Endodermal cell (in vitro differentiated cells): ENCODE results near the gene ALPK1. TPM values are rescaled to one million over a fixed set of nuclear protein-coding genes. Genes with fewer than 3 reads are reported as not detected.
"Not testable (repeated sequence)": the region's sequence is repeated elsewhere in the genome, so short reads cannot be mapped to it uniquely, and the experiment has no call there.

Source experiments
- DNase-seq: peaks from one replicate; pipeline ENCODE4 v3.0.0-alpha.2; 2017
- H3K27ac ChIP-seq: 2 replicates; pipeline ENCODE4 v1.5.1; 2013; ENCODE audit warnings: mild to moderate bottlenecking, low read depth, low read length, moderate library complexity
- H3K27me3 ChIP-seq: 2 replicates; pipeline ENCODE4 v1.6.1; 2013; ENCODE audit warnings: mild to moderate bottlenecking, low read length, moderate library complexity; ENCODE audit not compliant: insufficient read depth, control insufficient read depth, poor library complexity, severe bottlenecking
- H3K36me3 ChIP-seq: 2 replicates; pipeline ENCODE4 v1.7.0; 2013; ENCODE audit warnings: mild to moderate bottlenecking, low read length, moderate library complexity; ENCODE audit not compliant: control insufficient read depth, insufficient read depth
- H3K4me1 ChIP-seq: one replicate; pipeline ENCODE4 v1.7.0; 2013; ENCODE audit warnings: low read length; ENCODE audit not compliant: control insufficient read depth, insufficient read depth
- H3K4me3 ChIP-seq: 2 replicates; pipeline ENCODE4 v1.5.1; 2013; ENCODE audit warnings: mild to moderate bottlenecking, low read length, moderate library complexity
- H3K9ac ChIP-seq: 2 replicates; pipeline ENCODE4 v1.6.1; 2013; ENCODE audit warnings: mild to moderate bottlenecking, low read length, moderate library complexity; ENCODE audit not compliant: poor library complexity, severe bottlenecking; ENCODE audit errors: extremely low read depth
- H3K9me3 ChIP-seq: 2 replicates; pipeline ENCODE4 v1.6.1; 2013; ENCODE audit warnings: mild to moderate bottlenecking, low read length, moderate library complexity; ENCODE audit not compliant: control insufficient read depth
- H3K27ac Mint-ChIP-seq: 2 replicates; pipeline ENCODE4 v1.8.0; 2020; ENCODE audit warnings: mixed read lengths
- H3K27me3 Mint-ChIP-seq: 2 replicates; pipeline ENCODE4 v1.8.0; 2021; ENCODE audit warnings: mild to moderate bottlenecking, mixed read lengths; ENCODE audit not compliant: insufficient read depth
- H3K36me3 Mint-ChIP-seq: 2 replicates; pipeline ENCODE4 v1.8.0; 2020; ENCODE audit warnings: low read depth, mixed read lengths
- H3K4me1 Mint-ChIP-seq: 2 replicates; pipeline ENCODE4 v1.8.0; 2020; ENCODE audit warnings: mixed read lengths
- H3K4me3 Mint-ChIP-seq: 2 replicates; pipeline ENCODE4 v1.8.0; 2020; ENCODE audit warnings: mild to moderate bottlenecking, moderate library complexity, mixed read lengths
- H3K9me3 Mint-ChIP-seq: 2 replicates; pipeline ENCODE4 v1.8.0; 2020; ENCODE audit warnings: mild to moderate bottlenecking, mixed read lengths
- CTCF ChIP-seq: fragments of 200-600 bp; sonication (generic); conservative IDR thresholded peaks from 2 replicates; pipeline ENCODE4 v1.5.0; 2021; ENCODE audit warnings: antibody characterized with exemption, mild to moderate bottlenecking
- WGBS, 2 experiments: methylation state at CpG; one replicate each; pipeline versions ENCODE4 v1.1.5 to v1.1.7; 2013; ENCODE audit warnings: missing lambda C conversion rate in 2 of 2, mixed read lengths in 1 of 2; ENCODE audit not compliant: insufficient coverage in 1 of 2, insufficient read length in 1 of 2; 5-methylcytosine and 5-hydroxymethylcytosine counted together
- total RNA-seq, 2 donors: library from RNA; stranded (reverse); fragmentation: NEBNext Ultra II Directional in 1 of 2; extraction: Animal tissue kit (Norgen Biotek cat#: 25700) in 1 of 2; gene quantifications; 2 replicates in 1 of 2; 3 replicates in 1 of 2; pipeline ENCODE4 v1.2.1, GENCODE V29; 2021

The ALPK1 gene
- total RNA-seq, 2 donors from 2014 or later = 0.24 to 0.44 TPM

- H3K9ac ChIP-seq = no peak overlapping the region
- Mint-ChIP-seq H3K27ac (no peak overlapping the region), H3K36me3 (peaks cover 2% of the 10 kb centered on the region), H3K4me1 (no peaks in the 10 kb centered on the region), H3K27me3 (peaks cover 7% of the 10 kb centered on the region), H3K4me3 (no peak overlapping the region), H3K9me3 (peaks cover 32% of the 10 kb centered on the region)
- peaks cover 24% of the 10 kb centered on the region for H3K9me3 ChIP-seq
- DNase-seq = no peak
- no peaks in the 10 kb centered on the region for H3K4me1 ChIP-seq
- WGBS, 2 experiments = 84 to 93% methylated on average over 4 to 5 of the region's 5 CpGs
- H3K27ac ChIP-seq = no peak overlapping the region
- H3K36me3 ChIP-seq = no peaks in the 10 kb centered on the region
- no peaks in the 10 kb centered on the region for H3K27me3 ChIP-seq
- no peak overlapping the region for H3K4me3 ChIP-seq
- TF ChIP-seq CTCF = no peak
Measured at GRCh38 chr4:112485930-112486329, 188.8 kb downstream of the ALPK1 start.

GRCh38 chr4:112490808-112491207, 193.6 kb downstream of the ALPK1 start:
- H3K4me3 Mint-ChIP-seq, H3K4me1 ChIP-seq, H3K4me1 Mint-ChIP-seq, H3K36me3 Mint-ChIP-seq, H3K27me3 Mint-ChIP-seq, DNase-seq, H3K27ac ChIP-seq, H3K27me3 ChIP-seq, H3K9ac ChIP-seq, H3K4me3 ChIP-seq, H3K27ac Mint-ChIP-seq, H3K36me3 ChIP-seq: not testable (repeated sequence)
- H3K9me3 ChIP-seq = peaks cover 30% of the 10 kb centered on the region
- peaks cover 44% of the 10 kb centered on the region for H3K9me3 Mint-ChIP-seq
- 89 to 100% methylated on average over 1 to 3 of the region's 3 CpGs for WGBS, 2 experiments

Other genes with a start within 250 kb of the ALPK1 start
- under 1 TPM; 0.13 to 0.18 TPM for gene FAM241A, start 151.9 kb upstream of the ALPK1 start, total RNA-seq
- gene AP1AR, start 65.6 kb upstream of the ALPK1 start, total RNA-seq = 10 to 100 TPM; 22.7 to 24.8 TPM
- 1 to 10 TPM; 4.2 to 6.2 TPM for gene TIFA, start 11.5 kb upstream of the ALPK1 start, total RNA-seq
- under 1 TPM in 1 of 2 donors, not detected in 1; 0.11 TPM for gene NEUROG2, start 218.8 kb downstream of the ALPK1 start, total RNA-seq